Panc1 (cell line): ENCODE measurements around the gene ZFYVE28. TPM values are rescaled to one million over a fixed set of nuclear protein-coding genes. Genes with fewer than 3 reads are reported as not detected.

Experiments used
- ATAC-seq: fragments of 200-7000 bp; cut with Tn5 transposase; 2 replicates; pipeline ENCODE4 v1.9.1; 2020; ENCODE audit warnings: mild to moderate bottlenecking, moderate library complexity
- BruUV-seq: library from RNA; stranded (reverse); fragments of 400-500 nt; replicated peaks from 2 replicates; lab custom pipeline; 2021; lab: Mats Ljungman, UMichigan
- CTCF ChIA-PET: fragments of 300-600 bp; sonication (Branson Sonifier 250); formaldehyde crosslinking; loops from one replicate; lab custom pipeline; 2022; ENCODE audit warnings: antibody characterized with exemption; lab: Charles Lee
- POLR2A ChIA-PET: fragments of 300-600 bp; sonication (Branson Sonifier 250); formaldehyde crosslinking; loops from one replicate; lab custom pipeline; 2022; ENCODE audit warnings: antibody characterized with exemption; lab: Charles Lee
- DNase-seq: peaks from one replicate; pipeline ENCODE4 v3.0.0-alpha.2; 2010; ENCODE audit warnings: low read depth, low spot score
- H3K27ac ChIP-seq: 2 replicates; pipeline ENCODE4 v1.5.1; 2011; ENCODE audit warnings: mild to moderate bottlenecking, low read length, inconsistent platforms
- H3K27me3 ChIP-seq: fragments of 200-500 bp; sonication (Bioruptor generic); 2 replicates; pipeline ENCODE4 v1.6.0; 2014; ENCODE audit warnings: low read length, inconsistent platforms; ENCODE audit not compliant: control insufficient read depth, insufficient read depth
- H3K36me3 ChIP-seq: fragments of 200-500 bp; sonication (Bioruptor generic); 2 replicates; pipeline ENCODE4 v1.5.1; 2014; ENCODE audit warnings: inconsistent platforms, mild to moderate bottlenecking, low read length, moderate library complexity; ENCODE audit not compliant: control insufficient read depth, insufficient read depth
- H3K4me1 ChIP-seq: 2 replicates; pipeline ENCODE4 v1.5.1; 2011; ENCODE audit warnings: inconsistent platforms, mild to moderate bottlenecking, low read length, moderate library complexity; ENCODE audit not compliant: control insufficient read depth, insufficient read depth
- H3K4me3 ChIP-seq, 2 experiments: 2 replicates each; pipeline ENCODE4 v1.5.1; 2011 to 2012; ENCODE audit warnings: low read depth in 2 of 2, low read length in 2 of 2, mild to moderate bottlenecking in 2 of 2, inconsistent platforms in 1 of 2, moderate library complexity in 1 of 2
- H3K9me3 ChIP-seq: fragments of 200-500 bp; sonication (Bioruptor generic); 2 replicates; pipeline ENCODE4 v1.5.1; 2014; ENCODE audit warnings: low read depth, mild to moderate bottlenecking, inconsistent platforms, low read length, moderate library complexity; ENCODE audit not compliant: control insufficient read depth, insufficient read depth
- CTCF ChIP-seq: fragments of 450-650 bp; IDR thresholded peaks from 2 replicates; pipeline ENCODE4 v1.5.1; 2017; ENCODE audit warnings: mild to moderate bottlenecking
- POLR2AphosphoS5 ChIP-seq: IDR thresholded peaks from 2 replicates; pipeline ENCODE4 v1.6.1; 2012; ENCODE audit warnings: mild to moderate bottlenecking, low read depth, low read length, moderate library complexity
- REST ChIP-seq, 2 experiments: IDR thresholded peaks; 2 replicates each; pipeline ENCODE4 v1.6.1; 2011 to 2012; ENCODE audit warnings: low read depth in 2 of 2, control low read depth in 1 of 2, low read length in 1 of 2, mild to moderate bottlenecking in 1 of 2, moderate library complexity in 1 of 2; ENCODE audit not compliant: insufficient read depth in 1 of 2
- SIN3A ChIP-seq: IDR thresholded peaks from 2 replicates; pipeline ENCODE4 v1.6.1; 2012; ENCODE audit warnings: low read depth, mild to moderate bottlenecking, low read length, moderate library complexity, borderline replicate concordance; ENCODE audit not compliant: insufficient read depth
- TCF7L2 ChIP-seq: IDR thresholded peaks from 2 replicates; pipeline ENCODE4 v1.6.1; 2011; ENCODE audit warnings: mild to moderate bottlenecking, low read depth, low read length, inconsistent platforms
- in situ Hi-C: cut with HindIII; loops from 2 replicates; pipeline ENCODE4 v1.10.0; 2016; ENCODE audit warnings: low sequenced_read_pairs, low pct_unique_long_range_greater_than_20kb
- intact Hi-C: fragments of 100-400 bp; cut with micrococcal nuclease; formaldehyde crosslinking; loops from one replicate; pipeline ENCODE4 v1.10.0; 2022; ENCODE audit not compliant: unreplicated experiment
- total RNA-seq: library from RNA; stranded (reverse); gene quantifications from one replicate; pipeline ENCODE4 v1.2.1, GENCODE V29; 2021; ENCODE audit not compliant: unreplicated experiment

Gene ZFYVE28
- total RNA-seq, 1 experiment from 2014 or later = 11.9 TPM

GRCh38 chr4:2249526-2250356 lies 168.7 kb downstream of the ZFYVE28 start:
- TF ChIP-seq CTCF (no peak), TCF7L2 (no peak), REST (IDR thresholded peaks at IDR 0.05; ENCODE audit: insufficient read depth in 1 of 2, low read depth in 2 of 2, low read length in 1 of 2) (no peak), SIN3A (no peak), POLR2AphosphoS5 (no peak)
- Histone ChIP-seq H3K9me3 (no peaks in the 10 kb centered on the region), H3K4me3 (no peak overlapping the region), H3K27me3 (no peaks in the 10 kb centered on the region), H3K4me1 (no peaks in the 10 kb centered on the region), H3K27ac (no peak overlapping the region), H3K36me3 (no peaks in the 10 kb centered on the region)
- BruUV-seq = no TSS peak
- POLR2A ChIA-PET = no interaction called here
- intact Hi-C loops = no loop called here
- DNase-seq (no peak), ATAC-seq (no peak)
- in situ Hi-C loops = no loop called here
- CTCF ChIA-PET = interaction anchor here (0.7 kb wide), 1 partner anchor 210 kb away, joined by 3 read pairs; no protein-coding TSS in a partner anchor

- no peak overlapping the region for H3K4me3 ChIP-seq
- no peak for ATAC-seq
- H3K4me1 ChIP-seq = peaks cover 6% of the 10 kb centered on the region
- no peak for DNase-seq
- TF ChIP-seq POLR2AphosphoS5 = no peak
- TF ChIP-seq SIN3A = no peak
- TF ChIP-seq CTCF = no peak
- no peak for TF ChIP-seq REST (IDR thresholded peaks at IDR 0.05; ENCODE audit: insufficient read depth in 1 of 2, low read depth in 2 of 2, low read length in 1 of 2)
- no peak for TF ChIP-seq TCF7L2
- in situ Hi-C loops = no loop called here
- intact Hi-C loops = no loop called here
- ChIA-PET CTCF (no interaction called here), POLR2A (no interaction called here)
- H3K9me3 ChIP-seq = no peaks in the 10 kb centered on the region
- no peaks in the 10 kb centered on the region for H3K27me3 ChIP-seq
- H3K27ac ChIP-seq = no peak overlapping the region
- H3K36me3 ChIP-seq = no peaks in the 10 kb centered on the region
- BruUV-seq = no TSS peak
These were observed 169.6 kb downstream of the ZFYVE28 start for GRCh38 chr4:2248821-2249261.
